ENCODE results near the gene TSSK1B.
"Not testable (repeated sequence)": the region's sequence is repeated elsewhere in the genome, so short reads cannot be mapped to it uniquely, and the experiment has no call there.

The TSSK1B gene

DNA sequence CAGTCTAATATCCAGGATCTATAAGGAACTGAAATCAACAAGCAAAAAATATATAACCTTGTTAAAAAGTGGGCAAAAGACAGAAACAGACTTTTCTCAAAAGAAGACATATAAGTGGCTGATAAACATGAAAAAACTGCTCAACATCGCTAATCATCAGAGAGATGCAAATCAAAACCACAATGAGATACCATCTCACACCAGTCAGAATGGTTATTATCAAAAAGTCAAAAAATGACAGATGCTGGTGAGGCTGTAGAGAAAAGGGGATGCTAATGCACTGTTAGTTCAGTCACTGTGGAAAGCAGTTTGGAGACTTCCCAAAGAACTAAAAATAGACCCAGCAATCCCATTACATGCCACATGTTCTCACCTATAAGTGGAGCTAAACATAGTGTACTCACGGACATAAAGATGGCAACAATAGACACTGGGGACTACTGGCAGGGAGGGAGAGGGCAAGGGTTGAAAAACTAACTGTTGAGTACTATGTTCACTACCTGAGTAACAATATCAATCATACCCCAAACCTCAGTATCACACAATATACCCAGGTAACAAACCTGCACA, 11.7 kb upstream of the TSSK1B start:
- no peak for DNase-seq (ENCODE audit: insufficient read length)
- TF ChIP-seq TAF1 (IDR thresholded peaks at IDR 0.05; ENCODE audit: borderline replicate concordance, low read depth, low read length) (no peak), POLR2AphosphoS5 (IDR thresholded peaks at IDR 0.05; ENCODE audit: low read depth, low read length) (no peak), POLR2A (IDR thresholded peaks at IDR 0.05; ENCODE audit: low read depth, low read length) (no peak)
- FAIRE-seq, result no peak

DNA sequence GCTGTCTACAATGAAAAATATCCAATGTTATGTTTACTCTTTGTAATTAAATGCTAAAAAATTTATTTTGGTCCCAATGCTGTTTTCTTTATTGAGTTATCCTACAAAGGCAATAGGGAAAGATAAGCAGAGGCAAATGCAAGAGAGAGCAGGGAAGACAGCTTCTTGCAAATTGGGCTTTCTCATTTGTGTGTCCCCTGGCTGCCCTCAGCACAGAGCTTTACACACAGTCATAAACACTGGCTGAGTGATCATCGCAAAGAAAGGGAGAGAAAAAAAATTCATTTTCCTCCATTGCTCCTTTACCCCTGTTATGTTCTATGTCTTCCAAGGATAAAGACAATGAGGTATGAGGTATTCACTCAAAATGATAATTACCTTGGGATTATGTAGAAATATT, 2.3 kb upstream of the TSSK1B start:
- TF ChIP-seq TAF1 (IDR thresholded peaks at IDR 0.05; ENCODE audit: borderline replicate concordance, low read depth, low read length) (no peak), POLR2A (IDR thresholded peaks at IDR 0.05; ENCODE audit: low read depth, low read length) (no peak)
- FAIRE-seq, result no peak
- DNase-seq (ENCODE audit: insufficient read length), result no peak

DNA sequence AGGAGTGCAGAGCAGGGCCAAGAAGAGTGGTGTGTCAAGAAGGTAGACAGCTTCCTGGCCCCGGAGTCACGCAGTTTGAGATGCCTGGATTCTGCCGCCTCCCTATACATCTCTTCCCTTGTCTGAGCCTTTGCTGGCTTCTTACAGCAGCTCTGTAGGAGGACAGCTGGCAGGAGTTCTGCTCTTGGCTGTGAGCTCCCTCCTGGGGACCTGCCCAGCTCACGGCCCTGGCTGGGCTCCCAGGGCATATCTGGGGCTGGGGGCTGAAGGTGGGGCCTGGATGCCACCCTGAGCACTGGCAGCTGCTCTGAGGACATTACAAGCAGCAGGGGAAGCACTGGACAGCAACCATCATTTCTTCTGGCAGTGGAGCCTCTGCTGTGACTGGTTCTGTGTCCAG, 786 bp upstream of the TSSK1B start:
- FAIRE-seq (no peak), DNase-seq (ENCODE audit: insufficient read length) (no peak)
- TF ChIP-seq TAF1 (IDR thresholded peaks at IDR 0.05; ENCODE audit: borderline replicate concordance, low read depth, low read length), result no peak
- TF ChIP-seq POLR2AphosphoS5 (IDR thresholded peaks at IDR 0.05; ENCODE audit: low read depth, low read length), result no peak
- no peak for TF ChIP-seq POLR2A (IDR thresholded peaks at IDR 0.05; ENCODE audit: low read depth, low read length)

DNA sequence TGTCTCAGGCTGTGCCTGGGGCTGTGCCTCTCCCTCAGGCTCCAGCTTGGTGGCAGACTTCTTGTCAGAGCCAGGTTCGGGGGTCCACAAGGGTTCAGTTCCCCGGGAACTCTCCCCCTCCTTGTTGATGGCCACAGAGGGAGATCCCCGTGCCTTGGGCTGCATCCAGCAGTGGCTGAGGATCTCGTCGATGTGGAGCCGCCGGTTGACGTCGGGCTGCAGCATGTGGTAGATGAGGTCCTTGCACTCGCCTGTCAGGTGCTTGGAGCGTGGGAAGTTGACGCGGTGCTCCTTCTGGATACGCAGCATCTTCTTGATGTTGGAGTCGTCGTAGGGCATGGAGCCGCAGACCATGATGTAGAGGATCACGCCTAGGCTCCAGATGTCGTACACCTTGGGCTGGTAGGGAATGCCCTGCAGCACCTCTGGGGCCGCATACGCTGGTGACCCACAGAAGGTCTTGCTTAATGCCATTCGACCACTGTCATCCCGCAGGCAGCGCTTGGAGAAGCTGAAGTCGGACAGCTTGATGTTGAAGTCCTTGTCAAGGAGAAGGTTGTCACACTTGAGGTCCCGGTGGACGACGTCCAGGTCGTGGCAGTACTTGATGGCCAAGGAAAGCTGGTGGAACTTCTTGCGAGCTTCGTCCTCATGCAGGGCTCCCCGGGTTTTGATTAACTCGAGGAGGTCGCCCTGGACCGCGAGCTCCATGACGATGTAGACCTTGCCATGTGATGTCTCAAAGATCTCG, 752 bp downstream of the TSSK1B start:
- DNase-seq (ENCODE audit: insufficient read length) (no peak), FAIRE-seq (no peak)
- no peak for TF ChIP-seq POLR2A (IDR thresholded peaks at IDR 0.05; ENCODE audit: low read depth, low read length)
- no peak for TF ChIP-seq POLR2AphosphoS5 (IDR thresholded peaks at IDR 0.05; ENCODE audit: low read depth, low read length)
- TF ChIP-seq TAF1 (IDR thresholded peaks at IDR 0.05; ENCODE audit: borderline replicate concordance, low read depth, low read length), result no peak

DNA sequence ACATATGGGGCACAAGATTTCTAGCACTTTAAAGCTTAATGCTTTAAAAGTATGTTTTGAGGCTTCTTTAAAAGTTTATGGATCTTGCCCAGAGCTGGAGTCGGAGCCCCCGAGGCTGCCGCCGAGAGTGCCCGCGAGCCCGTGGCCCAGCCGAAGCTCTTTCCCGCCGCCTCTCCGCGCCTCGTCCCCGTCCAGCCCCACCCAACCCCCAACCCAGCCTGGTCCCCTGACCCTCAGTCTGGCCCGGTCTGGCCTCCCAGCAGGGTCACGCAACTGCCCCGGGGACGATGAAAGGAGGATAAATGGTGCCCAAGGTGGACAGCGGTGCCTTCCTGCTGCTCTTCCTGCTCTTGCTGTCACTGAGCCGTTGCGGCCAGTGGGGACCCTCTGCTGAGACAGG, 1.7 kb downstream of the TSSK1B start:
- DNase-seq (ENCODE audit: insufficient read length) (no peak), FAIRE-seq (no peak)
- TF ChIP-seq POLR2A (IDR thresholded peaks at IDR 0.05; ENCODE audit: low read depth, low read length), result no peak
- no peak for TF ChIP-seq POLR2AphosphoS5 (IDR thresholded peaks at IDR 0.05; ENCODE audit: low read depth, low read length)
- TF ChIP-seq TAF1 (IDR thresholded peaks at IDR 0.05; ENCODE audit: borderline replicate concordance, low read depth, low read length), result no peak

DNA sequence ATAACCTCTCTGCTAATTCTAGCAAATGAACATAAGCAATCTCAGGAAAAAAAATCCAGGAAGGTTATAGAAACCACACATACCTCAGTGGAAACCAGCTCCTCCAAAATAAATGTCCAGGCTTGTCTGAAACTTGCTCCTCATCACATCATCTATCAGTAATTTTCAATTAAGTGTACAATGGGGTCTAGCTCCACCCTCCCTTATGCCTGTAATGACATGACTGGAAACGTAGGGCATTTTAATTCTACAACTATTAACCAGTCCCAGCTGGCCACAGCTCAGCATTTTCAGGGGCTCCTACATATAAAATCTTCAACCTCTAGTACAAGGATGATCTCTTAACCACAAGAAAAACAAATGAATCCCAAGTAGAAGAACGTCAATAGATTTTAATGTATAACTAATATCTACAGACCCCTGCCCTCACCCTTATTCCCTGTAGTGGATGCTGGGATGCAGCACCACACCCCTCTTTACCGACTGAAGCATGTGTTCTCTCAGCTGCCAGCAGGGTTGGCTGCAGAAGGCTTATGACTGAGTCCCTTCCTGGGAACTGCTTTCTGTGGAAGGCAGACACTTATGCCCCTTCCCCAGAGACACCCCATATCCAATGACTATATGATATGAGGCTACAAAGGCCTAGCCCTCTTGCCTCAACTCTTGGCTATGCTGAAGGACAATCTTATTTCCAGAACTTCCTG, 6.8 kb downstream of the TSSK1B start:
- TF ChIP-seq POLR2AphosphoS5 (IDR thresholded peaks at IDR 0.05; ENCODE audit: low read depth, low read length) (no peak), TAF1 (IDR thresholded peaks at IDR 0.05; ENCODE audit: borderline replicate concordance, low read depth, low read length) (no peak), POLR2A (IDR thresholded peaks at IDR 0.05; ENCODE audit: low read depth, low read length) (no peak)
- FAIRE-seq (no peak), DNase-seq (ENCODE audit: insufficient read length) (no peak)

DNA sequence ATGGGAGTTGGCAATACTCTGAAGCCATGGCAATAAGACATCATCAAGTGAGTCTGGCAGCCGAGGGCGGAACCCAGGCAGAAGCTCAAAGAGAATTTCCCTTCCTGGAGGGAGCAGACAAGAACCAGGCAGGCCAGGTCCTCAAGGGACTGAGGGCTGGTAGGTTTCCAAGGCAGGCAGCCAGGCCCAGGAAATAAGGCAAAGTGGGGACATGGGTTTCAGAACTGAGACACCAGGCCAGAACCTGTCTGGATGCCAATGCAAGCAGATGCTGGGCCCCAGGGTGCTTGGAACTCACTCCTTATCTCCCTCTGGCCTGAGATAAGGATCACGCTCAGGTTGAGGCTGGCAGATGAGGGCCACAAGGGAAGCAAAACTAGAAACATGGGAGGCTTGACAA, 8.9 kb downstream of the TSSK1B start:
- FAIRE-seq (no peak), DNase-seq (ENCODE audit: insufficient read length) (no peak)
- no peak for TF ChIP-seq TAF1 (IDR thresholded peaks at IDR 0.05; ENCODE audit: borderline replicate concordance, low read depth, low read length)
- TF ChIP-seq POLR2A (IDR thresholded peaks at IDR 0.05; ENCODE audit: low read depth, low read length), result no peak
- TF ChIP-seq POLR2AphosphoS5 (IDR thresholded peaks at IDR 0.05; ENCODE audit: low read depth, low read length), result no peak

DNA sequence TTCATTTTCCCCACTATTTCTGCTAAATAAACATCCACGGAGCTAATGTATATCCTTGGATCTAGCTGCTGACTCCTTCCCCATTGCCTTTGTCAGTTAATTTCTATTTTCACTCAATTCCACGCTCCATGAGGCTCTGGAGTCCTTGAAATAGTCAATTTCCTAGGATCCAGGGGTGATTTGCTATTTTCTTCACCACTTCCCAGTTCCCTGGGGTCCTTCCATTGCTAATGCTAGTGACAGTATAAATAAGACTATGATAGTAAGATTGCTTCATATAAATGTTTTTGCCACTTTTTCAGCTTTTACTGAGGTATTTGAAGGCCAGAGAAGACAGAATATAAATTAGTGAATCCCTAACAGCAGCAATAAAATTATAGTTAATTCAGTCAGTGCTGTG, 13.1 kb downstream of the TSSK1B start:
- TF ChIP-seq POLR2A (IDR thresholded peaks at IDR 0.05; ENCODE audit: low read depth, low read length) (no peak), TAF1 (IDR thresholded peaks at IDR 0.05; ENCODE audit: borderline replicate concordance, low read depth, low read length) (no peak), POLR2AphosphoS5 (IDR thresholded peaks at IDR 0.05; ENCODE audit: low read depth, low read length) (no peak)
- FAIRE-seq (no peak), DNase-seq (ENCODE audit: insufficient read length) (no peak)

DNA sequence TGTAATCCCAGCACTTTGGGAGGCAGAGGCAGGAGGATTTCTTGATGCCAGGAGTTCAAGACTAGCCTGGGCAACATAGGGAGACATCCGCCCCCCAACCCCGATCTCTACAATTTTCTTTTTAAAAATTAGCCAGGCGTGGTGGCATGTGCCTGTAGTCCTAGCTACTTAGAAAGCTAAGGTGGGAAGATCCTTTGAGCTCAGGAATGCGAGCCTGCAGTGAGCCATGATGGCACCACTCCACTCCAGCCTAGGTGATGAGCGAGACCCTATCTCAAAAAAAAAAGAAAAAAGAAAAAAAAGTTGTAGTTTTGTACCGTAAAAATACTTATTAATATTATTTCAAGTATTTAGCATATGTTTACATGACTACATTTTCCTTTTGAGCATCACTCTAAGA, 29.3 kb downstream of the TSSK1B start:
- TF ChIP-seq POLR2A (IDR thresholded peaks at IDR 0.05; ENCODE audit: low read depth, low read length), result no peak
- no peak for TF ChIP-seq TAF1 (IDR thresholded peaks at IDR 0.05; ENCODE audit: borderline replicate concordance, low read depth, low read length)
- TF ChIP-seq POLR2AphosphoS5 (IDR thresholded peaks at IDR 0.05; ENCODE audit: low read depth, low read length), result no peak
- no peak for FAIRE-seq
- no peak for DNase-seq (ENCODE audit: insufficient read length)

DNA sequence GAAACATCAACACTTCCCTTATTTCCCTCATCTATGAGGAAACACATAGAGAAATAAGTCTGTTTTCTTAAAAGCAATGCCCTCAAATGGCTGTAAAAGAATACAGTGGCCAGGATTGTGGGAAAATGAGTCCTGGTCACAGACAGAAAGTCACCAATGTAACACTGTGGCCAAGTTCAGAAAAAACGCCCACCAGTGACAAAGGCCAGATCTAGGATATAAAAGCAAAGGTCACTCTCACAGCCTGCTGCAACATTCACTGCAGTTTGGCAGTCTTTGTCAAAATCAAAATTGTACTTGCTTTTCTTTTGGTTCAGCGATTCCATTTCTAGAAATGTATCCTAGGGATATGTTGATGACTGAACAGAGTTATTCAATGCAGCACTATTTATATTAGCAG, 30.5 kb downstream of the TSSK1B start:
- TF ChIP-seq POLR2A (IDR thresholded peaks at IDR 0.05; ENCODE audit: low read depth, low read length) (no peak), POLR2AphosphoS5 (IDR thresholded peaks at IDR 0.05; ENCODE audit: low read depth, low read length) (no peak), TAF1 (IDR thresholded peaks at IDR 0.05; ENCODE audit: borderline replicate concordance, low read depth, low read length) (no peak)
- FAIRE-seq, result no peak
- no peak for DNase-seq (ENCODE audit: insufficient read length)

DNA sequence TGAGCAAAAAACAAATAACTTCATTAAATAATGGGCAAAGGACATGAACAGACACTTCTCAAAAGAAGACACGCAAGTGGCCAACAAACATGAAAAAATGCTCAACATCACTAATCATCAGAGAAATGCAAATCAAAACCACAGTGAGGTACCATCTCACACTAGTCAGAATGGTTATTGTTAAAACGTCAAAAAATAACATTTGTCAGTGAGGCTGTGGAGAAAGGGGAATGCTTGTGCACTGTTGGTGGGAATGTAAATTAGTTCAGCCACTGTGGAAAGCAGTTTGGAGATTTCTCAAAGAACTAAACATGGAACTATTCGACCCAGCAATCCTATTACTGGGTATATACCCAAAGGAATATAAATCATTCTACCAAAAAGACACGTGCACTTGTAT, 36.8 kb downstream of the TSSK1B start:
- not testable (repeated sequence) for DNase-seq (ENCODE audit: insufficient read length); FAIRE-seq

DNA sequence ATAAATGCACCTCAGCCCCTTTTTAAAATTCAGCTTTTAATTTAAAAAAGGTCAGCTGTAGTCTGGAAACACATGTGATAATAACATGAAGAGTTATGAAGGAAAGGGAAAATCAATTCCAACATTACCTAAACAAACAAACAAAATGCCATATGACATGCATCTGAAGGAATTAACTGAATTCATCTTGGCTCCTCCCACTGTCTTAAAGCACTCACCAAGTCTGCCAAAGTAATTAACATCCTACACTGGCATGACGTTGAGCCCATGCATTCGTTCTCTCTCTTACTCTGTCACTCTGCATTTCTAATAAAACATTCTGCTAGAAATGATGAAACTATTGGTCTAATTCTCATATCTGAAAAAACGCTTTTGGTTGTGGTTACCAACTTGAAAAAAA, 37.7 kb downstream of the TSSK1B start:
- DNase-seq (ENCODE audit: insufficient read length) (no peak), FAIRE-seq (no peak)
- no peak for TF ChIP-seq POLR2A (IDR thresholded peaks at IDR 0.05; ENCODE audit: low read depth, low read length)
- TF ChIP-seq POLR2AphosphoS5 (IDR thresholded peaks at IDR 0.05; ENCODE audit: low read depth, low read length), result no peak
- TF ChIP-seq TAF1 (IDR thresholded peaks at IDR 0.05; ENCODE audit: borderline replicate concordance, low read depth, low read length), result no peak

All from GM12892 (cell line).